ENCODE results near the gene MCHR2.

MCHR2 gene

DNA sequence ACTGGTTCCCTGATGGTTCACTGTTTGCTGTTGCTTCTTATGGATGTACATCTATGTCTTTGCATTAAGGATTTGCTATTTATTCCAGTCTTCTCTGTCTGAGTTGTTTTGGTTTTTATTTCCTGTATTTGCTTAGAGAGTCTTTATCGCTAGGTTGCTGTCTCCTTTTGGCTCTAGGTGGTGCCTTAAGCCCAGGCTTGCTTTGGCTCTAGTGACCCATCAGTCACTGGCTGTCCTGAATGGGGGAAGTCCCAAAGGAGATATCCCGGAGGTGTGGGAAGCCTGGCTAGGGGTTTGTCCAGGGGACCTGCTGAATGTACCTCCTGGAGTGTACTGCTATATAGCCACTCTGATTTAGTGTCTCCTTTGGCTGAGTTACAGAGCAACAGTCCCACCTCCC lies 53.4 kb downstream of the MCHR2 start:
- Histone ChIP-seq H3K27ac (ENCODE audit: low read length) (no peak overlapping the region), H3K9me3 (ENCODE audit: insufficient read depth, low read length, severe bottlenecking) (no peaks in the 10 kb centered on the region), H3K27me3 (ENCODE audit: insufficient read depth, low read length, poor library complexity) (no peaks in the 10 kb centered on the region), H3K4me1 (ENCODE audit: insufficient read depth, low read length) (no peaks in the 10 kb centered on the region), H2AFZ (ENCODE audit: low read depth, low read length) (no peak overlapping the region), H3K79me2 (ENCODE audit: insufficient read depth, low read length) (no peaks in the 10 kb centered on the region), H3K4me2 (ENCODE audit: insufficient read depth, low read length) (no peak overlapping the region), H3K4me3 (ENCODE audit: low read depth in 1 of 2, low read length in 2 of 2) (no peak overlapping the region), H3K9ac (ENCODE audit: low read depth, low read length) (no peak overlapping the region), H4K20me1 (ENCODE audit: insufficient read depth, low read length) (no peaks in the 10 kb centered on the region), H3K36me3 (ENCODE audit: insufficient read depth, low read length) (no peaks in the 10 kb centered on the region)
- ATAC-seq (ENCODE audit: insufficient read depth, low read depth) = no peak
- no peak for TF ChIP-seq EZH2 (IDR thresholded peaks at IDR 0.05; ENCODE audit: borderline replicate concordance, low read depth, low read length, severe bottlenecking)
- TF ChIP-seq, protein P1, sequence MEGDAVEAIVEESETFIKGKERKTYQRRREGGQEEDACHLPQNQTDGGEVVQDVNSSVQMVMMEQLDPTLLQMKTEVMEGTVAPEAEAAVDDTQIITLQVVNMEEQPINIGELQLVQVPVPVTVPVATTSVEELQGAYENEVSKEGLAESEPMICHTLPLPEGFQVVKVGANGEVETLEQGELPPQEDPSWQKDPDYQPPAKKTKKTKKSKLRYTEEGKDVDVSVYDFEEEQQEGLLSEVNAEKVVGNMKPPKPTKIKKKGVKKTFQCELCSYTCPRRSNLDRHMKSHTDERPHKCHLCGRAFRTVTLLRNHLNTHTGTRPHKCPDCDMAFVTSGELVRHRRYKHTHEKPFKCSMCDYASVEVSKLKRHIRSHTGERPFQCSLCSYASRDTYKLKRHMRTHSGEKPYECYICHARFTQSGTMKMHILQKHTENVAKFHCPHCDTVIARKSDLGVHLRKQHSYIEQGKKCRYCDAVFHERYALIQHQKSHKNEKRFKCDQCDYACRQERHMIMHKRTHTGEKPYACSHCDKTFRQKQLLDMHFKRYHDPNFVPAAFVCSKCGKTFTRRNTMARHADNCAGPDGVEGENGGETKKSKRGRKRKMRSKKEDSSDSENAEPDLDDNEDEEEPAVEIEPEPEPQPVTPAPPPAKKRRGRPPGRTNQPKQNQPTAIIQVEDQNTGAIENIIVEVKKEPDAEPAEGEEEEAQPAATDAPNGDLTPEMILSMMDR (IDR thresholded peaks at IDR 0.05; ENCODE audit: borderline replicate concordance, extremely low read depth, low read length, poor library complexity, severe bottlenecking) = no peak
- no peak for DNase-seq

DNA sequence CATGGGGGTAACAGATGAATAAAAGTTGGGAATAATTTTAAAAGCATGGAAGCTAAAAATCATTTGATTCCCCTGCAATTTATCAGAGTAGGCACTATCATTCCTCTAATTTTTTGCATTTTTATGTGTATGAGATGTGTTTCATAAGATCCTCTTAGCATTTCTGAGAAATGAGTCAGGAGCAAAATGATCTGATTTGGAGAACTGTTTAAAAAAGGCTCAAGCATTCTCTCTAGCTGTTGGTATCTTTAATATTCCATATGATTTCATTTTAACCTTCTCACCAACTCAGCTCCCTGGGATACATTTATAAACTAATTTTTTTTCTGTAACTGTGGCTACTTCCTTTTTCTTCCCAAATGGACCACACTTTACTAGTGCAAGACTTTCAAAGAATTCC lies 60.9 kb downstream of the MCHR2 start:
- H3K4me2 ChIP-seq (ENCODE audit: insufficient read depth, low read length) = no peak overlapping the region
- ATAC-seq (ENCODE audit: insufficient read depth, low read depth) = no peak

DNA sequence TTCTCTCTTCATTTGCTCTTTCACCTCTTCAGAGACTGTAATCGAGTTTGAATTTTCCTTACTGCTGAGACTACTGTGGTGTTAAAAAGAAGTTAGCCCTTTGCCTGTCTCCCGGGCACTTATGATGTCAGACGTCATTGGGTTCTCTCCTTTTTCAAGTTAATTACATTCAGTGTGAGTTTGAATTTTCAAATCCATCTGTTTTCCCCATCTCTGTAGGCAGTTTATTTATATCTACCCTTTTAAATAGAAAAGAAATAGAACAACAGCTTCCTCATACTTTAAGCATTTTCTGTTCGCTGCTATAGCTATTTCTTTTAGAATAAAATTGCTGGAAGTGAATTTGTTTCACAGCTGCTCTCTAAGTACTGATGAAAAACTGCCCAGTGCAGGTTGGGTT lies 81.4 kb downstream of the MCHR2 start:
- Histone ChIP-seq H3K79me2 (ENCODE audit: insufficient read depth, low read length) (no peaks in the 10 kb centered on the region), H3K4me3 (ENCODE audit: low read depth in 1 of 2, low read length in 2 of 2) (no peak overlapping the region), H3K4me1 (ENCODE audit: insufficient read depth, low read length) (no peaks in the 10 kb centered on the region), H3K4me2 (ENCODE audit: insufficient read depth, low read length) (no peak overlapping the region), H3K36me3 (ENCODE audit: insufficient read depth, low read length) (no peaks in the 10 kb centered on the region), H3K9me3 (ENCODE audit: insufficient read depth, low read length, severe bottlenecking) (no peaks in the 10 kb centered on the region), H2AFZ (ENCODE audit: low read depth, low read length) (no peak overlapping the region), H3K27ac (ENCODE audit: low read length) (no peak overlapping the region), H3K27me3 (ENCODE audit: insufficient read depth, low read length, poor library complexity) (peaks cover 7% of the 10 kb centered on the region), H4K20me1 (ENCODE audit: insufficient read depth, low read length) (no peaks in the 10 kb centered on the region), H3K9ac (ENCODE audit: low read depth, low read length) (no peak overlapping the region)
- no peak for ATAC-seq (ENCODE audit: insufficient read depth, low read depth)
- TF ChIP-seq, protein P1 (IDR thresholded peaks at IDR 0.05; ENCODE audit: borderline replicate concordance, extremely low read depth, low read length, poor library complexity, severe bottlenecking) = no peak
- TF ChIP-seq EZH2 (IDR thresholded peaks at IDR 0.05; ENCODE audit: borderline replicate concordance, low read depth, low read length, severe bottlenecking) = no peak
- no peak for DNase-seq

More for the DNA sequence above, 60.9 kb downstream of the MCHR2 start:
- DNase-seq = no peak
- no peaks in the 10 kb centered on the region for H3K79me2 ChIP-seq (ENCODE audit: insufficient read depth, low read length)
- H3K36me3 ChIP-seq (ENCODE audit: insufficient read depth, low read length) = no peaks in the 10 kb centered on the region
- H3K4me1 ChIP-seq (ENCODE audit: insufficient read depth, low read length) = no peaks in the 10 kb centered on the region
- H3K4me3 ChIP-seq (ENCODE audit: low read depth in 1 of 2, low read length in 2 of 2) = no peak overlapping the region
- no peak overlapping the region for H3K27ac ChIP-seq (ENCODE audit: low read length)
- no peaks in the 10 kb centered on the region for H3K27me3 ChIP-seq (ENCODE audit: insufficient read depth, low read length, poor library complexity)
- no peak overlapping the region for H3K9ac ChIP-seq (ENCODE audit: low read depth, low read length)
- no peaks in the 10 kb centered on the region for H3K9me3 ChIP-seq (ENCODE audit: insufficient read depth, low read length, severe bottlenecking)
- no peak overlapping the region for H2AFZ ChIP-seq (ENCODE audit: low read depth, low read length)
- TF ChIP-seq EZH2 (IDR thresholded peaks at IDR 0.05; ENCODE audit: borderline replicate concordance, low read depth, low read length, severe bottlenecking) = no peak
- TF ChIP-seq, protein P1 (IDR thresholded peaks at IDR 0.05; ENCODE audit: borderline replicate concordance, extremely low read depth, low read length, poor library complexity, severe bottlenecking) = no peak
- no peaks in the 10 kb centered on the region for H4K20me1 ChIP-seq (ENCODE audit: insufficient read depth, low read length)
